NCI-H2107 (cell line): Measurements from ENCODE around the gene NEIL3.
"Not testable (repeated sequence)": the region's sequence is repeated elsewhere in the genome, so short reads cannot be mapped to it uniquely, and the experiment has no call there.

Experiments
- DNase-seq: peaks from one replicate; lab custom pipeline; 2025; lab: John Stamatoyannopoulos, UW

NEIL3 gene

GRCh38 chr4:177301126-177301639 is 8.5 kb upstream of the NEIL3 start:
- no peak for DNase-seq

DNA sequence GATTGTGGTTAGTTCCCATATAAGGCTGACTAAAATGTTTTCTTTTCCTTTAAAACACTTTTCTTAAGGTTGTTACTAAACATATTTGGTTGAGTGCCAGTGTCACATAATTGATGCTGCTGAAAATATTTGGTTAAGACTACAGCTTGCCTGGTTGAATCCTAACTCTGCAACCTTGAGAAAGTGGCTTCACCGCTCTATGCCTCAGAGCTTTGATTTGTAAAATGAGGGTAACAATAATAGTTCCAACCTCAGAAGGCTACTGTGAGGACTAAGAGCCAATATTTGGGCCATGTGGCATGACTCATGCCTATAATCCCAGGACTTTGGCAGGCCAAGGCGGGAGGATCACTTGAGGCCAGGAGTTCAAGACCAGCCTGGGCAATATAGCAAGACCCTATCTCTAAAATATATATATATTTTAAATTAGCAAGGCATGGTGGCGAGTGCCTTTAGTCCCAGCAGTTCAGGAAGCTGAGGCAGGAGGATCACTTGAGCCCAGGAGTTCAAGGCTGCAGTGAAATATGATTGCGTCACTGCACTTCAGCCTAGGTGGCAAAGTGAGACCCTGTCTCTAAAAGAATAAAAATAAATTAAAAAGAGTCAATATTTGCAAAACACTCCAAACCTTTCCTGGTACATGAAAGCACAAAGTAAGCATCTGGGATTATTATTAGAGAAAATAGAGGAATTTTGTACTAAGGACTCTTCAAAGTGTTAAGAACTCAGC is 7.1 kb upstream of the NEIL3 start:
- DNase-seq, result no peak

GRCh38 chr4:177304094-177304493 is 5.6 kb upstream of the NEIL3 start:
- DNase-seq, result no peak

DNA sequence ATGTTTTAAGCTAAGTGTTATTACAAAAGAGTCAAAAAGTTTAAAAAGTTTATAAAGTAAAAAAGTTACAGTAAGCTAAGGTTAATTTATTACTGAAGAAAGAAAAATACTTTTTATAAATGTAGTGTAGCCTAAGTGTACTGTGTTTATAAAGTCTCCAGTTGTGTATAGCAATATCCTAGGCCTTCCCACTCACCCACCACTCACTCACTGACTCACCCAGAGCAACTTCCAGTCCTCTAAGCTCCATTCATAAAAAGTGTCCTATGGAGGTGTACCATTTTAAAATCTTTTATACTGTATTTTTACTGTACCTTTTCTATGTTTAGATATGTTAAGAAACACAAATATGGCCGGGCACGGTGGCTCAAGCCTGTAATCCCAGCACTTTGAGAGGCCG is 4.8 kb upstream of the NEIL3 start:
- DNase-seq, result not testable (repeated sequence)

DNA sequence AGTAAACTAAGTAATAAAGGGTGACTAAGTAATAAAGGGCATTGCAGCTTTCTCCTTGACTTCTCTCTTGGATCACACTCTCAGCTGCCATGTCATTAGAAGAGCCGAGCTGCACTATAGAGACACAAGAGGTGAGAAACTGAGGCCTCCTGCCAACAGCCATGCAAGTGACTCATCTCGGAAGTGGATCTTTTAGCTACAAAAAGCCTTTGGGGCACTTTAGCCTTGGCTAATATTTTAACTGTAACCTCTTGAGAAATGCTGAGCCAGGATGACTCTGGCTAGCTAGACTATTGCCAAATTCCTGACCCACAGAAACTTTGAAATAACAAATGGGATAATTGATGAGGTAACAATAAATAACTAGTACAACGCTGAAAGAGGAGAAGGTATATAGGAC is 1.5 kb upstream of the NEIL3 start:
- DNase-seq, result no peak

DNA sequence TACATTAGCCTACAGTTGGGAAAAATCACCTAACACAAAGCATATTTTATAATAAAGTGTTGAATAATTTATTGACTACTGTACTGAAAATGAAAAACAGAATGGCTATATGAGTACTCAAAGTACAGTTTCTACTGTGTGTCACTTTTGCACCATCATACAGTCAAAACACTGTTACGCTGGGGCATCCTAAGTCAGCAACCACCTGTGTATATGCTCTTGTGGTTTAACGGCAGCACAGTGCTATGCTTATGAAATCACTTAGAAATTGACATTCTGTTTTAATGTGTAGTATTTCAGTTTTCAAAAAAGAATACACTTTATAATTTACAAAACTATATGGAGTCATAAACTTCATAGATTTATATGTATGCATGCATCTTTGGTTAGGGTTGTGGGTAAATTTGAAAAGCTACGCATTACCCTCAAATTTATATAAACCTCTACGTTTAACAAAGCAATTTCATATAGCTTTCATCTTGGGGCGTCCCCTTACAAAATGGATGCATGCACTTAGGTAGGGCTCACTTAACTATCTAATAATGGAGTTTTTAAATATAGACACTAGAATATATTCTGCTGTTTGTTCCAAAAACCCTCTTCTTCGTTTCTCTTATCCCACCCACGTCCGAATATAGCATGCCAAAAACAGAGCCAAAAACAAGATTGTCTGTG is 690 bp upstream of the NEIL3 start:
- no peak for DNase-seq

DNA sequence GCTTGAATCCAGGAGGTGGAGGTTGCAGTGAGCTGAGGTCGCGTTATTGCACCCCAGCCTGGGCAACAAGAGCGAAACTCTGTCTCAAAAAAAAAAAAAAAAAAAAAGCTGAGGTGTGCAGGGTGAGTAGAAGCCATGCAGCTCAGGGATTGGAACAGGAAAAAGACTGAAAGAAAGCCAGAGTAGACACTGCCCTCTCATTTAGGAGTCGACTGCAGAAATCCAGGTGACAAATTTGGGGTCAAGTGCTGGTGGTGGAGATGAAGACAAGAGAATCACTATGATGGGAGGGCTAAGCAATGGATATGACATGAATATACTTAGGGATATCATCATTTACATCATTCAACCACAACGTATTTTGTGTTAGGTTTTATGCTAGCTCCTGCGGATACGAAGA is 1.9 kb downstream of the NEIL3 start:
- DNase-seq, result no peak

DNA sequence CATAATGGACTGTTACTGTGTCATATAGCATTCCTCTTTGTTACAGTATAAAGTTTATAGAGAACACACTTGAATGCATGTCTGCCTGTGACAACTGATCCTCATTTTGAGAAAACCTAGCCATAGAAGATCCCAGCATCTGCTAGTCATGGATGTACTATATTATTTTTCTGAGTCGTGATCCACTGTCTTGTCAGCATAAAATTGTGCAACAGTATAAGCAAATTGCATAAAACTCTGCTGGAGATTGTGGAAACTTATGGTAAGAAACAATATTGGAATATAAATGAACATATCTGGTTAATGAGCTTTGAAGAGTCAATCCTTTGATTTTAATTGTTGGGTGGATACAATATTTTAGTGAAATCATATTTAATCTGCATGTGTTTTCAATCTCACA is 3.6 kb downstream of the NEIL3 start:
- DNase-seq, result no peak

GRCh38 chr4:177315767-177316464 is 6.2 kb downstream of the NEIL3 start:
- no peak for DNase-seq

- DNase-seq, result no peak
Observed at GRCh38 chr4:177320721-177321120, 11.0 kb downstream of the NEIL3 start.

- DNase-seq, result no peak
Observed at GRCh38 chr4:177321647-177322046, 12.0 kb downstream of the NEIL3 start.

- no peak for DNase-seq
Observed at GRCh38 chr4:177322266-177322665, 12.6 kb downstream of the NEIL3 start.

DNA sequence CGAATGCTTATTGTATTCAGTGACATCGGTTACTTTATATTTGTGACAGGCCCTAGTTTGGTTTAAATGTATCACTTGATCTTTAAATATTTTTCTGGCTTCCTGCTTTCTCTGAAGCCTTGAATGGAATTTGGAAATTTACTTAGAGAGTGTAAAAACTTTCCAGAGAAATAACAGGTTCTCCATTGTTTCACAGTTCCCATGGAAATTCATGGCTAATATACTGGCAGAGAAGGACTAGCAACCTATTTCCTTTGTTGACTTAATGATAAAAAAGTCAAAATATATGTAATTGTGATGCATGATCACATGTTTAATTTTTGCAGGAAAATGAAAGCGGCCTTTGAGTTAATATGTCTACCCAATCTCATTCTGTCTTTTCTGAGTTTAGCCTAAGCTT is 13.2 kb downstream of the NEIL3 start:
- DNase-seq, result no peak

GRCh38 chr4:177323416-177323815 is 13.7 kb downstream of the NEIL3 start:
- no peak for DNase-seq

DNA sequence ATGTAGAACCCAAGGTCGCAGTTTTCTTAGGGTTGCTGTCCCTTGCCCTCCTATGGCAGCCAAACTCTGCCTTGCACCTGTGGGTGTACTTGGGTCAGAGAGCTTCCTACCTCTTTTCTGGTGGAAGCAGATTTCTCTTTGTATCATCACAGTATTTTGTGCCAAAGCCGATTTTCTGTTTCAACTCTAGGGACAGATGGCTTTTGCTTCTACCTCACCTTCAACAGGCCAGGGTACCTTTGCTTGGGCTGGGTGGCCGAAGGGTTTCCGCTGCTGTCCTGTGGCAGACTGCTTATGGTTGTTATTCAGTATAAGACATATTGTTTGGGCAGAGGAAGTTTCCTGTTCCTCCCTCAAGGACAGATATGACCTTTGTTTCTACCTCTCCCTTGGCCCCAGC is 22.4 kb downstream of the NEIL3 start:
- no peak for DNase-seq

DNA sequence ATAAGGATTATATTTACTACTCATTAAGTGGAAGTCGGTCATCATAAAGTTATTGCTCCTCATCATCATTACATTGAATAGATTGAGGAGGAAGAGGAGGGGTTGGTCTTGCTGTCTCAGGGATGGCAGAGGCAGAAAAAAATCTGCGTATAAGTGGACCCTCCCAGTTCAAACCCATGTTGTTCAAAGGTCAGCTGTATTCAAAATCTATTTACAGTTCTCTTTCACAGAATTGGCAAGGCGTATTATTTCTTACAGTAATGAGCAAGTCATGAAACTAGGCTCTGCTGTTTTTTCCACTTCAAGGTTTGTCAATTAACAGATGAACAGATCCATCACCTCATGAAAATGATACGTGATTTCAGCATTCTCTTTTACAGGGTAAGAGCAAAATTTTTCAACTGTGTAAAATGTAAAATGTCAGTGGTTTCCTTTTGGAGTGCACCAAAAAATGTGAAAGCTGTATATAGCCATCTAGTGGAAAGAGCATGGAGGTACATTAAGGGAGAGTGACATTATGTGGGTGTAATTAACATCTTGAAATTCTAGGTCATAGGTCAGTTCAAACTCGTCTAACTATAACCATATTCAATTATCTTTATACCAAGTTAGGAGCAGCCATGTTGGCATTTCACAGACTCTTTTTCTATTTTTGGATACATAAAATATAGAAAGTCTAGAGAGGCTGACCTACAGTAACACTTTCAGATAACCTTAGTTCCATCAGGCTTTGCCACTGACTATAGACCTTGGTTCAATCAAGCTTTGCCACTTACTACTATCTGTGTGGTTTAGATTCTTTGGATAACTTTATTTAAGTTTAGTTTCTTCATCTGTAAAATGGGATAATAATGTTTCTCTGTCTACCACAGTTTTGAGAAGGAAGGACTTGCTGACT is 30.1 kb downstream of the NEIL3 start:
- DNase-seq, result no peak

- DNase-seq, result no peak
Observed at GRCh38 chr4:177348348-177348747, 38.7 kb downstream of the NEIL3 start.

- DNase-seq, result no peak
Observed at GRCh38 chr4:177349191-177349590, 39.5 kb downstream of the NEIL3 start.

GRCh38 chr4:177351622-177352244 is 42.1 kb downstream of the NEIL3 start:
- no peak for DNase-seq

GRCh38 chr4:177356206-177356605 is 46.5 kb downstream of the NEIL3 start:
- no peak for DNase-seq

DNA sequence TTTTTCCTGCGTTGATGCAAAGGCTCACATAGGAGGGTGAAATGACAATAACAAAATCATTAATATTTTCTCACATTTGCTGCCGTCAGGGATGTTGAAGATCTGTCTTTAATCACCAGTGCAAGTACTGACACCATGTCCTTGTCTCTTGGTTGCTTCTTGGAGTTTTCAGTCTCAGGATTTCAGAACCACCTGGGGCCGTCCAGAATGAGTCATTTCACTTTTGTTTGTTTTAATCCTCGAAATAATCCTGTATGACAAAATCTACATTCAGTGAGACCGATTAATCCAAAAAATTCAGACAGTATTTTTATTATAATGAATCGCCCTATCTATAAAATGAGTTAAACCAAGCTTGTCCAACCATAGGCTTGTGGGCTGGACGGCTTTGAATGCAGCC is 47.2 kb downstream of the NEIL3 start:
- DNase-seq, result no peak

GRCh38 chr4:177367336-177367735 is 57.7 kb downstream of the NEIL3 start:
- no peak for DNase-seq
